NCI-H82 (cell line): Measurements from ENCODE around the gene LRRC32.

Source experiments
- DNase-seq: peaks from one replicate; lab custom pipeline; 2025; lab: John Stamatoyannopoulos, UW

The LRRC32 gene

DNA sequence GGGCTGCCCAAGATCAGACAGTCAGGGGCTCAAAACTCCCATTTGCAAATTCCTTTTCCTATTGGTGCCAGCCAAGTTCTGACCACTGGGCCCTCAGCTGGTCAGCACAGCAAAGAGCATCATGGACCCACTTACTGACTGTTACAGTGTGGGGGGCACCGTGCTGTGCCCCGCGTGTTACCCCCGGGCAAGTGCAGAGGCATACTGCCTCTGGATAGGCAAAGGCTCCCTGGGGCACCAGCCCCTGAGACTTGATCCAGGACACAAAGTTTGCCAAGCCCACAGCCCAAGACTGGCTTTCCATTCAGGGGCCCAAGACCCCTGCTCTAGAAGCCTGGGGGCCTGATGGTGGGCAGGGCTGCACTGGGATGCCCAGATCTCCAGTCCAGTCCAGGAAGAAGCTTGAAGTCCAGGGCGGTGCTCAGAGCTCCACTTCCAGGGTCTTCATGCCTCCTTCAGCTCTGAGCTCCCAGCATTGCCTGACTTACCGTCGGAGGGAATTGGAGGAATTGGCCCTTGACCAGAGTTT is 6.6 kb downstream of the LRRC32 start:
- DNase-seq: no peak

DNA sequence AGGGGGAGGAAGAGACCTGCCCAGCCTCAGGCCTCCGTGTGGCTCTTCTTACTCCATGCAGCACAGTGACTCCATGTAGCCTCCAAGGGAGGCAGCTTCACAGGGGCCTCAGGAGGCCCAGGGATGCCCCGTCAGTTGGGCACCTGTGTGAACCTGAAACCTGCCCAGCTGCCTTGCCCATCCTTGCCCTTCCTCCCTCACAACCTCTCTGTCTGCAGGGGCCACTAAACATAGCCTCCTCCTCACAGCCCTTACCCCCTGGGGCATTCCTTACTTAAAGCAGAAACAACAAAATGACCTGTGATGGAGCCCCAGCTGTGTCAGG is 7.1 kb downstream of the LRRC32 start:
- DNase-seq: no peak

DNA sequence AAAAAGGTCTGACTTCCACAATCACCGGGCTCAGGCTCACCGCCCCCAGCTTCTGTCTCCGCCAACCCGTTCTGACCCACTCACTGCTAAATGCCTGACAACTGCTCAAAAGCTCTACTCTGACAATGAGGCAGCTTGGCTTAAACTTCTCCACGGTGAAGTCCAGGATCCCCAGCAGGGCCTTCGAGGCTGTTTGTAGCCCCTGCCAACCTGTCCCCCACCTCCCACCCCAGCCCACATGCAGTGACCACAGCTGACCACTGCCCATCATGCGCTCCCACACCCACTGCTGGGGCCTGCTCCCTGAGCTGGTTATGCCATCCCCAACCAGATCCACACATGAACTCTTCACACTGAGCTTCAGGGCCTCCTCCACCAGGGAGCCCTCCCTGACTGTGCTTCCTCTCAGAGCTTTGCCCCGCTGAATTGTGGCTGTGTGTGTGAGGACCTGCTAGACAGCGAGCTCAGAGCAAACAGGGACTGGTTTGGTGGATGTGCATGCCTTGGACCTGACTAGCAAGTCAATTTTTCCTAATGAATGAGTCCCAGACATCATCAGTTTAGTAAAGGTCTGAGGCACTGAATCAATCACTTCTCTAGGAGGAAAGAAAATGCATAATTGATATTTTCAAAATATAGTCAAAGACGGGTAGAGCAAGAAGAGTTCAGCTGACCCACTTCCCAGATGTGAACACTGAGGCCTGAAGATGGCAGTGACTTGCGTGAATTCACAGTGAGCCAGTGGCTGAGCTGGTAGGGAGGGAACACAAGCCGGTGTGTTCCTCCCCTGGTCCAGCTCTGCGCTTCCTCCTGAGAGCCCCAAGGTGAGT is 7.7 kb downstream of the LRRC32 start:
- no peak for DNase-seq

DNA sequence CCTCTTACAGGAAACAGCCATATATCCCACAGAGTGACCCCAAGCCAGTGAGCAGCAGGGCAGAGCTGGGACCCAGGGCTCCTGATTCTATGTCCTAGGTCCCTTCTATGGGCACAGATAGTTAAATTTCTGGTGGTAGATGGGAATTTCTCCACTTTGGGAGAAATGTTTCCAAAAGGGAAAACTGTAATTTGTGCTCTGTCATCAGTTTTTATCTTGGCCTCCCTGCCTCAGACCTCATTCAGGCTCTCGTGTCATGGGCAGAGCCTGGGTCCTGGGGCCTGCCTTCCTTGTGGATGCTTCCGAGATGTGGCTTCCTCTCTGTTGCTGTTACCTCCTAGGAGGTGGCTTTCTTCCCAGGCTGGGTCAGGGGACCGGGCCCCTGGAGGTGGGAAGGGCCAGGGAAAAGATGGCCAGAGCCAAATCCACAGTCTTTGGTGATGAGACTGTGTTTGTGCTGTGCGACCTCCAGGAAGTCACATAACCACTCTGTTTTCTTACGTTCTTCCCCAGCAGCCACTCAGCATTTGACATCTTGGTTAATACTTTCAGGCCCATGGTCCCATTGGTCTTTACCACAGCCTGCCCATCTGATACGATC is 8.6 kb downstream of the LRRC32 start:
- no peak for DNase-seq

DNA sequence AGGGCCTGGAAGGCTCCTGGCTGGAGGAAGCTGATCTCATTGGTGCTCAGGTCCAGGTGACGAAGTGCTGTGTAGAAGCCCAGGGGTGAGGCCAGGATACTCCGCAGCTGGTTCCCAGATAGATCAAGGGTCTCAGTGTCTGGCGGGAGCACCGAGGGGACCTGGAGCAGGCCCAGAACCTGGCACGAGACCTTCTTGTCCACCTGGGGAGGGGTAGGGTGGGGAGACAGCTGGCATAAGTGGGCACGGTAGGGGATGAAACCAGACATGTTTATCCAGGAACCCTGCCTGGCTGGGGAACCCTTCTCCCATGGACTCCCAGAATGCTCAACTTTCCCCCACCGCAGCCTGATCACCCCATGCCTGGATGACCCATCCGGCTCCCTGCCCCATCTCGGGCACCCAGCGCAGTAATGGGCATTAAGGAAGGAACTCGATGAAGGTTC is 9.2 kb downstream of the LRRC32 start:
- no peak for DNase-seq

DNA sequence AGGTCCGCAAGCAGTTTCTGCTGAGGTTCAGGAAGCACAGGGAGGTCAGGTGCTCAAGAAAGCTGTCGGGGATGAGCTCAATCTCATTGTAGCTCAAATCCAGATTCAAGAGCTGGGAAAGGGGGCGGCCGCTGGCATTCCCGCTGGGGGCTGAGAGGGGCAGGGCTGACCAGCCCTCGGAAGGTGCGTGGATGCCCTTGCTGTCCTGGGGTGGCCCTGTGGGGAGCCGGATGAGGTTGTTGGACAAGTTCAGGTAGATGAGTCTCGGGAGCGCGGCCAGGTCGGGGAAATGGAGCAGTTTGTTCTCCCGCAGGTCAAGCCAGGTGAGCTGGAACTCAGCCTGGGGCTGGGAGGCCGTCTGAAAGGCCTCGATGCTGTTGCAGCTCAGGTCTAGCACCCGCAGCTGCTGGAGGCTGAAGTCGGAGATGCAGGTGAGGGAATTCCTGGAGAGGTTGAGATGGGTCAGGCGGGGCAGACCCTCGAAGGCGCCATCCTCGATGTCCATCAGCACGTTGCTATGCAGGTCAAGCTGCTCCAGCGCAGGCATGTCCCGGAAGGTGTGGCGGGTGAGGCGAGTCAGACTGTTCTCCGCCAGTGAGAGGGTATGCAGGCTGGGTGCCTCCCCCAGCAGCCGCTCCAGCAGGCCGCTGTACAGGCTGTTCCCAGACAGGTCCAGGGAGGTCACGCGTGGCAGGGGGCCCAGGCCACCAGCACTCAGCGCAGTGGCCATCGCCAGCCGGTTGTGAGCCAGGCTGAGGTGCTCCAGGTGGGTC is 9.8 kb downstream of the LRRC32 start:
- DNase-seq: no peak

DNA sequence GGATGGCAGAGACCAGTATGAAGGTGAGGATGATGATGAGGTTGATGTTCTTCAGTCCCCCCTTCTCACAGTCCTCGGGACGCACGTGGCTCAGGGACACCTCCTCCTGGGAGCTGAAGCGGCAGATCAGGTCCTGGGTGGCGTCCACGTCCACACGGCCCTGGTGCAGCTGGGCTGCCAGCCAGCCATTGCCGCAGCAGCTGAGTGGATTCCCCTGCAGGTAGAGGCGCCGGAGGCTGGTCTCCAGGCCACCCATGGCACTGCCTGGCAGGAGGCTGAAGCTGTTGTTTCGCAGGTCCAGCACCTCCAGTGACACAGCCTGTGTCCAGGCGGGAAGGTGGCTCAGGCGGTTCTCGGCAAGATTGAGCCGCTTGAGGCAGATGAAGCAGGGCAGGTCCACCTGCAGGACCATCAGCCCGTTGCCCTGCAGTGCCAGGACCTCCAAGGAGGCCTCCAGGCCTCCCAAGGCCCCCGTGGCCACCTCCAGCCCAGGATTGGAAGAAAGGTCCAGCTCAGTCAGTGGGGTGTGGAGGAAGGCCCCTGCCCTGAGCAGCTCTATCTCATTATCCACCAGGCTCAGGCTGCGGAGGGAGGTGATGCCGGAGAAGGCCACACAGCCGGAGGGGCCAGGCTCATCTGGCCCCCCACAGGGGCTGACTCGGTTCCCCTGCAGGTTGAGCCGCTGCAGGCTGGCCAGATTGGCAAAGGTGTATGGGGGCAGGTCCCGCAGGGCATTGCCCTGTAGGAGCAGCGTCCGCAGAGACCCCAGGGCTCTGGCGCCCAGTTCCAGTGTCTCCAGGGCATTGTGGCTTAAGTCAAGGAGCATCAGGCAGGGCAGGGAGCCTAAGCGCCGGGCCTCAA is 10.6 kb downstream of the LRRC32 start:
- no peak for DNase-seq

DNA sequence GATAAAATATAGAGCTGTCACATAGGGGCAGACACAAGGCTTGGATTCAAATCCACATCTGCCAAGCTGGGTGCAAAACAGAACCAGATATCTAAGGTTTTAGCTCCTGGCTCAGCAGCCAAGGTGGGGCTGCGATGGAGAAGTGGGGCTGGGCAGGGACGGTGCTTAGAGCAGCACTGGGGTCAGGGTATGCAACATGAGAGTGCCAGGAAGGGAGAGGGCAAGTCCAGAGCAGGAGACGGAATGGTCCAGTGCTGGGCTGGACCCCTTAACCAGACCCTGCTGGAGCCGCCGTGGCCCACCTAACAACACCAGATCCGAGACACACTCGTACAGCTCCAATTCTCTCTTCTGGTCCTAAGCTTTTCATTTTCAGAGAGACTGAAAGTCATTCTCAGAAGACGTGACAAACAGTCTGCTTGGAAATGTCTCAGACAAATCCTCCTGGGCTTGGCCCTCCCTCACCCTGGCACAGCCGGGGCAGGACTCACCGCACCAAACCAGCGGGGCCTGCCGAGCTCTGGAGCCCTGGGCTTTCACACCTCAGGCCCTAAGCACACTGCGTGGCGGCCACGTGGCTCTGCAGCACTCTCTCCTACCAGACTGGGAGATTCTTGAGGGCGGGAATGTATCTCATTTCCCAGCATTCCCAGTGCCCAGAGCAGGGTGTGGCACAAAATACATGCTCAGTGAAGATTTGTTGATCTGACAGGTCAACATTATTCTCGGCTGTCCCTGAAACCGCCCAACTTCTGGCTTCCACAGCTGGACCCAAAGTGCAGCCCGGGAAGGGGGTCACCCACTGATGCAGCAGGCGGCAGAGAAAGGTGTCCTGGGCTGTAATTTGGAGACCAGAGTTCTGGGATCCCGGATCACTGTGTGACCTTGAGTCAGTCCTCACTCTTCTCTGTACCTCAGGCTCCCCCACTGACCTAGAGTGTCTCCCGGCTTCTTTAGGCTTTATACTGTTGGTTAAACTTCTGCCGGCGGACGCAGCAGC is 11.6 kb downstream of the LRRC32 start:
- DNase-seq: no peak

DNA sequence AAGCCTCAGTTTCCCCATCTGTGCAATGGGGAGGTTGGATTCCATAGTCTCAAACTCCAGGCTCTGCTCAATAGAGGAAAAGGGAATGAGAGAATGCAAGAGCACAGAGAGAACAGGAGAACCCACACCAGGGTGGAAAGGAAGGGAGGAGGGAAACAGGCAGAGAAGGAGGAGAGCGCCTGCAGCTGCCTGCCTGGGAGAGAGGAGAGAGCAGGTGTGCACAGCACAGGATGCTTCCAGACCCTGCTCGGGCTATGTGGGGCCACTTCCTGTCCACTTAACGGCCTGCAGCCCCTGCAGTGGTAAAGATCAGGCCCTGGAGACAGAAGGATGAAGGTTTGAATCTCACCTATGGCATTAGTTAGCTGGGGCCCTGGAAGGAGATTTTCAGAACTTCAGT is 12.3 kb downstream of the LRRC32 start:
- DNase-seq: no peak

DNA sequence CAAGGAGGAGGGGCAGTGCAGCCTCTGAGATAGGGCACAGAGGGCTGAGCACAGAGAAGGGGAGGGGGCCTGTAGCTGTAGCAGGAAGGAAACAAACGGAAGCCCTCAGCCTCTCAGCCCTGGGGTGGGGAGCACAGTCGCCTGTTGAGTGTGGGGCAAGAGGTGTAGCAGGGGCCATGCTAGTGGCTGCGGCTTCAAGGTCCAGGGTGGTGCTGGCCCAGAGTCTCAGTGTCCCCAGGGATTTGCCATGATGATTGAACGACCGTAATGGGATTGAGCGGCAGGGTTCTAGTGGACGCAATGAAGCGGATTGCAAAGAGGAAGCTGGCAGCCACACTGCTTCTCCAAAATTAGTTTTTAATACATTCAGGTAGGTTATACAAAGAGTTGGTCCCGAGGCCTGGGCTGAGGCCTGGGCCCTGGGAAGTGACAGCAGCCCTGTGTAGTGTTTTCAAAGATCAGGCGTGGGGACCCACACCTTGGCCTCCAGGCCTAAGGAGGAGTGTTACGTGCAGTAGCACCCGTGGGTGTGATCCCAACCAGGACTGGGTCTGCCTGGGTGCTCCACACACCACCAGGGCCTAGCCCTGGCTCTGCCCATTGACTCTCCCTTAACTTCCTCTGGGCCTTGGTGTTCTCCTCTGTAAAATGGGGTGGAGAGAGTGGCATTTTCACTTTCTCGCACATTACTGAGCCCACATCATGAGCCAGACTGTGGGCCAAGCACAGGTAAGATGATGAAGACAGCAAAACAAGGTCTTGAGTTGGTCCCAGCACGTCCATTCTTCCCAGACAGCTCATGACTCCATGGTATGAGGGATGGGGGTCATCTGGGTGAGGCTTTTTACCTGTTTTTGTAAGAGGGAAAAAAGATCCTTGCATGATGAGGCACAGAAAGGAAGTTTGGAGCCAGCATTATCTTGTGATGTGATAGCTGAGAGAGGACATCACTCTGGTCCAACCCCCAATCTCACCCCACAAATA is 13.1 kb downstream of the LRRC32 start:
- DNase-seq: peak; percentile 22

DNA sequence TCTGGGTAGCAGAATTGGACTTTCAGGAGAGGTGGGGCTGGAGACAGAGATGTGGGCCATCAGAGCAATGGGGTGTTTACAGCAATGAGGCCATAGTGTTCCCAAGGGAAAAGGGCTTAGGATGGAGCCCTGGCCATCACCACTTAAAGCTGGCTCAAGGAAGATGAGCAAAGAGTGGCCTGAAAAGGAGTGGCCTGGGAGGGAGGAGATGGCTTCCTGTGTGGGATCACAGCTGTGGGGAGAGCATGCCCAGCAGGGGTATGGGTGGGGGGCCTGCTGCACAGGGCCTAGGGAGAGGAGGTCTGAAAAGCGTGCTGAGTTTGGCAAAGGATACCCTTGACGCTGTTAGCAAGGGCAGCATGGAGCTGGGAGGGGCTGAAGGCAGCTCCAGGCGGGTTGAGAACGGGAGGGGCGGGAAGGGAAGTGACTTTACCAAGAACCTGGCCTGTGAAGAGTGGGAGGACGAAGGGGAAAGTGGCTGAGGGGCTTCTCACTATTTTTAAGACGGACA is 13.9 kb downstream of the LRRC32 start:
- DNase-seq: peak; percentile 46

DNA sequence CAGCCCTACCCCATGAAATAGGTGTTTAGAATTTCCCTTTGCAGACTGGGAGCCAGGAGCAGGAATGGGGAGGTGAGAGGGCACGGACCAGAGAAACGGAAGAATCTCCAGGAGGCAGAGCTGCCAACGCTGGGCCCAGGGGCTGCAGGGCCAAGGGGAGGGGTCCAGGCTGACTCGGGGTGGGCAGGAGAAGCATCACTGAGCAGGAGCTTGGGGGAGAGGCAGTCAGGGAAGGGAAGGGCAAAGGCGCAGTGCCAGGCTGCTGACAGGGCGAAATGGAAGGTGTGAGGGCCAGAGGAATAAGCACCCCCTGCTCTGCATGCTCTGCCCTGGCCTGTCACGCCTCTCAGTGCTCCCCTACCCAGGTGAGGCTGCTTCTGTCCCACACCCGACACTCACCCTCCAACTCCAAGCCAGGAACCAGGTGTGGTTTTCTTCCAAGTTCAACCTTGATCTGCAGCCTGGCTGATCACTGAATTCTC is 14.5 kb downstream of the LRRC32 start:
- no peak for DNase-seq

DNA sequence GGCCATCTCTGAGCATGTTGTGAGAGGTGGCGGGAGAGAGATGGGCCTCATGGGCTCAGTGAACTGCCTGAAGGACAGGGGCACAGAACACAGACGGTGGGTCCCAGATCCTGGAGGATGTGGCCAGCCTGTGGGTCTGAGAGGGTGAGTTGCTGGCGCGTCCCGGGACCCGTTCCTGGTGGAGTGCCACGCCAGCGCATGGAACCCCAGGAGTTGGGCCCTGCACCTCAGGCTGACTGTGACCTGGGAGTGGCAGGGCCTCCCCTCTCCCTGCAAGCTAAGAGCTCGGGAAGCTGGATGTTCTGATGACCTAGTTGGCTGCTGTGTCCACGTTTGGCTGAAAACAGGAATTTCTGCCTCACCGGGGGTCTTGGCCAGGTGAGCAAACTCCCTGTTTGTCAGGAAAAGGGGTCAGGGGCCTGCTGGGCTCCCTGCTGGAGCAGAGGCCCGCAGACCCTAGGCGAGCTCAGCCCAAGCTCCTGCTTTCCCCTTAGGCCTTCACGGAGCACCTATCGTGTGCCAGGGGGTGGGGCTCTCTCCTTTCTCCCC is 15.0 kb downstream of the LRRC32 start:
- no peak for DNase-seq

DNA sequence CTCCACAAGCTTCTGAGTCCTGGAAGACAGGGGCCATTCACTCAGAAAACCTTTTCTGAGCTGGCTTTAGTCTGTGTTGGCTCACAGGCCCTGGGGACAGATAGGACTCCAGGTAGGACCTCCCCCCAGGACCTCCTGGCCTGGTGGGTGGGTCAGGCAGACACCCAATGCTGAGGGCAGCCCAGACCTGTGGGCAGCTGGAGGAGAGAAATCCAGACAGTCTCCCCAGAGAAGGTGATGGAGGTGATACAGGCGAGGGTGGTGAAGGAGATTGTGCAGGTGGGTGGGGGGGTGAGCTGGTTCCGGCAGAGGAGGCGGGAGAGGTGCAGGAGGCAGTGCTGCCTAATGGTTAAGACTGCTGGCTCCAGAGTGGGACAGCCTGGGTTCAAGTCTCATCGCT is 15.6 kb downstream of the LRRC32 start:
- no peak for DNase-seq

DNA sequence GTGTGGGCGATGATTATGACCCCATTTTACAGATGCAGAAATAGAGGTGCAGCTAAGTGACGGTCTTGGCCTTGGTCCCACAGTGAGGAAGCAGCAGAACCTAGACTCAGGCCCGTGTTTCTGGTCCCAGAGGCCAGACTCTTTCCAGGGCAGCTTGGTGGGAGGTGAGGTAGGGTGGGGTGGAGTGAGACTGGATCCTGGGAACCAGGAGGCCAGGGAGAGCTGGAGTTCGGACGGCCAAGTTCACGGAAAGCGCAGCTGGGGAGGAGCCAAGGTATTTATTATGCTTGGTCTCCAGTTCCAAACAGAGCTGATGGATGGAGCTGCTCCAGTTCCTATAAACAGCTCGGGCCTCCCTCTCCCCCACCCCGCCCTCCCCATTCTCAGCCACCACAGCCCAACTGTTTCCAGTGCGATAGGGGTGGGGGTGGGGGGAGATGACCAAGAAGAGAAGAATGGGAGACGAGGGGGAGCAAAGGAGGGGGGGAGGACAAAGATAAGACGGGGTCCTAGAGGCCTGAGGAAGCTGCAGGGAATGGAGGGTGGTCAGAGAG is 16.2 kb downstream of the LRRC32 start:
- no peak for DNase-seq

DNA sequence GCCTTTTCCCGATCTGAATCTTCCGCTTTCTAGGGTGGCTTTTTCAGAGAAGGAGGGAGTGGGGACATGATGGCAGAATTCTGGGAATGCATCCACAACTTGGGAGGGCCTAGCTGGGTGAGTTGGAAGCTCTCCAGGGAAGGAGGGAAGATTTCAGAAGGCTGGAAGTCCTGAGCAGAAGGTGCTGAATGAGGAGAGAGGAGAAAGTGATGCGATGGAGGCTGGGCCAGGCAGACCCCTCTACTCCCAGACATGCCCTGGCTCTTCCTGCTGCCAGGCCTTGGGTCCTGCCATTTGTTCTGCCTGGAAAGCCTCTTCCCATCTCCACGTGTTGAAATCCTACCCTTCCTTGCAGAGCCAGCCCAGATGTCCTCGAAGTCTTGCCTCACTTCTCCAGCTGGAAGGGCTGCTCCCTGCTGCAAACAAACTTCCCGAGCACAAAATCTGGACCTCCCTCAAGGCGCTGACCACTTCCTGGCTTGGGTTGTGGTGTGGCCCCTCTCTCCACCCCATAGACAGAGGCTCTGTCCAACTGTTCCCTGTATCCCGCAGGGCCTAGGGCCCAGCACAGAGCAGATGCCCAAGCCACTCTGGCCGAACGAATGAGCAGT is 16.8 kb downstream of the LRRC32 start:
- DNase-seq: no peak

DNA sequence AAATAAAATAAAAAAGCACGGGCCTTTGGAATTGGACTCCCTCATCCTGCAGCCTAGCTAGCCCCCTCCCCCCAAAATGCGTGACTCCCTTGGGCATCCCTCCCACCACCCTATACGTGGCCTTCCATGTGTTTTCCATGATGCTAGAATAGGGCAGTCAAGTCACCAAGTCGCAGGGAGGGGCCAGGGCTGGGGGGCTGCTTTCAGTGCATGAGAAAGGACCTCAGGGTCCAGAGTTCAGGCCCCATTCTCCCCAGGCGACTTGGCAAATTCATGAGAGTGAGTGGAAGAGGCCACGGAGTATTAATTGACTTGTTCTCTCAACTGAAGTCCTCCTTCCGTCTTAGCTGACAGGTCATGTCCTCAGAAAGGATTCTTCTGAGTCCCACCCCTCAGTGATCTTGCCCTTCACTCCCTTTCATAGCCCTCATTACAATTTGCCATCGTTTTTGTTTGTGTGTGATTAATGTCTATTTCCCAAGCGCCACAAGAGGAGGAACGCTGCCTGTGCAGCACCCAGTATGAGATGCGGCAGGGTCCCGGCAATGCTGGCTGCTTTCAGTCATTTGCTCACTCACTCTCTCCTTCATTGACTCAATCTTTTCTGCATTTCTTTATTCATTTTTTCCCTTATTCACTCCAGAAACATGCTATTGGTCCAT is 17.4 kb downstream of the LRRC32 start:
- DNase-seq: no peak
